OCI-LY1 (cell line): ENCODE data around the gene GABRD.

Source experiments
- EZH2 ChIP-seq: fragments of 200-600 bp; sonication (generic), shearing (Covaris generic); IDR thresholded peaks from 2 replicates; pipeline ENCODE4 v1.8.0; 2017; ENCODE audit warnings: borderline replicate concordance, mixed run types, mild to moderate bottlenecking, antibody characterized with exemption, low read length, moderate library complexity, mixed read lengths
- TF ChIP-seq, protein P1 (sequence below): fragments of 200-600 bp; sonication (generic), shearing (Covaris generic); IDR thresholded peaks from 2 replicates; pipeline ENCODE4 v1.5.1; 2017; ENCODE audit warnings: mild to moderate bottlenecking, antibody characterized with exemption, low read length, moderate library complexity, mixed read lengths

DNA sequence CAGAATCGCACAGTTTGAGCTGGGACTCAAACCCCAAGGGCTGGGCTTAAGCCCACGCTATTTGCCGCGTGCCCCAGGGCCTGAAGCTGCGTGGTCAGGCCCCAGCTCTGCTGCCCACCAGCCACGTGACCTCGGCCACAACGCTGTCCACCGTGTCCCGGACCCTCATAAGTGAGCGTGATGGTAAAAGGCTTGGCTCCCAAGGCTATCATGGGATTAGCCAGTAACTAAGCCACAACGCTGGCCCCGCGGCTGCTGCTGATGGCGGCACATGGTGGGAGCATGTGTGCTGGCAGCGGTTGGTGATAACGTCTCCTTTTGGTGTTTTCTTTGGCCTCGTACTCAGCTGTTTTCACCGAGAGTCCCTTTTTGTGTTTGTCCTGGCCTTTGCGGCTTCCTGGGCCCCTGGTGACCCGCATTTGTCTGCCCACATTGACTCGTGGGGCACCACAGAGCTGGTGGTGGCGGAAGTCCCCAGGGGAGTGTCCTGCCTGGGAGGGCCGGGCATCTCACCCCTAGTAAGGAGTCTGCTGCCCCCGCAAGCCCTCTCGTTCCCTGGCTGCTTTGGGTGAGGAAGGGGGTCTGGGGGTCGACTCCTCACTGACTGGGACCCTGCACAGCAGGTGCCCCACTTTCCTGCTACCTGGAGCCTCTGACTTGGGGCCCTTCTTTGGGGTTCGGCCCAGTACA lies 60.4 kb downstream of the GABRD start:
- TF ChIP-seq, protein P1, sequence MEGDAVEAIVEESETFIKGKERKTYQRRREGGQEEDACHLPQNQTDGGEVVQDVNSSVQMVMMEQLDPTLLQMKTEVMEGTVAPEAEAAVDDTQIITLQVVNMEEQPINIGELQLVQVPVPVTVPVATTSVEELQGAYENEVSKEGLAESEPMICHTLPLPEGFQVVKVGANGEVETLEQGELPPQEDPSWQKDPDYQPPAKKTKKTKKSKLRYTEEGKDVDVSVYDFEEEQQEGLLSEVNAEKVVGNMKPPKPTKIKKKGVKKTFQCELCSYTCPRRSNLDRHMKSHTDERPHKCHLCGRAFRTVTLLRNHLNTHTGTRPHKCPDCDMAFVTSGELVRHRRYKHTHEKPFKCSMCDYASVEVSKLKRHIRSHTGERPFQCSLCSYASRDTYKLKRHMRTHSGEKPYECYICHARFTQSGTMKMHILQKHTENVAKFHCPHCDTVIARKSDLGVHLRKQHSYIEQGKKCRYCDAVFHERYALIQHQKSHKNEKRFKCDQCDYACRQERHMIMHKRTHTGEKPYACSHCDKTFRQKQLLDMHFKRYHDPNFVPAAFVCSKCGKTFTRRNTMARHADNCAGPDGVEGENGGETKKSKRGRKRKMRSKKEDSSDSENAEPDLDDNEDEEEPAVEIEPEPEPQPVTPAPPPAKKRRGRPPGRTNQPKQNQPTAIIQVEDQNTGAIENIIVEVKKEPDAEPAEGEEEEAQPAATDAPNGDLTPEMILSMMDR, result no peak
- TF ChIP-seq EZH2, result no peak
